Keratinocyte (primary cell): ENCODE data around the gene HAUS8. TPM values are rescaled to one million over a fixed set of nuclear protein-coding genes. Genes with fewer than 3 reads are reported as not detected.

Experiments used
- DNase-seq: peaks from one replicate; pipeline ENCODE4 v3.0.0-alpha.2; 2011; ENCODE audit warnings: low read depth, missing footprints, low spot score
- FAIRE-seq: peaks from 2 replicates; lab custom pipeline; 2011; peaks lifted over from hg19 to GRCh38; lab: Jason Lieb, UNC
- H2AFZ ChIP-seq: 2 replicates; pipeline ENCODE4 v1.6.0; 2012; ENCODE audit warnings: low read length, control low read depth, inconsistent platforms; ENCODE audit not compliant: control insufficient read depth
- H3K27ac ChIP-seq: 2 replicates; pipeline ENCODE4 v1.5.1; 2011; ENCODE audit warnings: low read length; ENCODE audit not compliant: control insufficient read depth, insufficient read depth
- H3K27me3 ChIP-seq: 3 replicates; pipeline ENCODE4 v1.6.0; 2011; ENCODE audit warnings: low read length; ENCODE audit not compliant: control insufficient read depth, insufficient read depth; ENCODE audit errors: extremely low read depth
- H3K36me3 ChIP-seq, 2 experiments: 2 replicates in 1 of 2; 3 replicates in 1 of 2; pipeline ENCODE4 v1.5.1; 2011; ENCODE audit warnings: low read length in 2 of 2, mild to moderate bottlenecking in 1 of 2; ENCODE audit not compliant: control insufficient read depth in 2 of 2, insufficient read depth in 2 of 2; ENCODE audit errors: extremely low read depth in 1 of 2
- H3K4me1 ChIP-seq: 3 replicates; pipeline ENCODE4 v1.5.1; 2011; ENCODE audit warnings: low read length; ENCODE audit not compliant: control insufficient read depth, insufficient read depth; ENCODE audit errors: extremely low read depth
- H3K4me2 ChIP-seq: 3 replicates; pipeline ENCODE4 v1.6.0; 2011; ENCODE audit warnings: low read depth, low read length; ENCODE audit not compliant: control insufficient read depth, insufficient read depth; ENCODE audit errors: extremely low read depth
- H3K4me3 ChIP-seq, 3 experiments: fragments of 200-600 bp in 1 of 3; sonication (generic) in 1 of 3; 2 replicates in 2 of 3; 3 replicates in 1 of 3; pipeline ENCODE4 v1.5.1; 2011 to 2016; ENCODE audit warnings: low read length in 3 of 3, mild to moderate bottlenecking in 3 of 3, control low read depth in 2 of 3, inconsistent platforms in 1 of 3, low read depth in 1 of 3, mixed read lengths in 1 of 3, mixed run types in 1 of 3, moderate library complexity in 1 of 3; ENCODE audit not compliant: control insufficient read depth in 2 of 3, insufficient read depth in 2 of 3; ENCODE audit errors: extremely low read depth in 1 of 3
- H3K79me2 ChIP-seq: 2 replicates; pipeline ENCODE4 v1.6.0; 2012; ENCODE audit warnings: low read length; ENCODE audit not compliant: control insufficient read depth, insufficient read depth
- H3K9ac ChIP-seq: 3 replicates; pipeline ENCODE4 v1.6.0; 2011; ENCODE audit warnings: low read length; ENCODE audit not compliant: control insufficient read depth, insufficient read depth; ENCODE audit errors: extremely low read depth
- H3K9me1 ChIP-seq: 3 replicates; pipeline ENCODE4 v1.6.0; 2011; ENCODE audit warnings: low read length; ENCODE audit not compliant: control insufficient read depth, insufficient read depth; ENCODE audit errors: extremely low read depth
- H3K9me3 ChIP-seq: 2 replicates; pipeline ENCODE4 v1.5.1; 2012; ENCODE audit warnings: low read depth, low read length; ENCODE audit not compliant: control insufficient read depth
- H4K20me1 ChIP-seq: 3 replicates; pipeline ENCODE4 v1.6.0; 2011; ENCODE audit warnings: low read length; ENCODE audit not compliant: control insufficient read depth, insufficient read depth; ENCODE audit errors: extremely low read depth
- CTCF ChIP-seq, 3 experiments: IDR thresholded peaks in 1 of 3; conservative IDR thresholded peaks in 1 of 3; optimal IDR thresholded peaks in 1 of 3; 2 replicates in 2 of 3; 3 replicates in 1 of 3; pipeline versions ENCODE3 to v1.5.1; 2011; ENCODE audit warnings: low read length in 3 of 3, mild to moderate bottlenecking in 3 of 3, moderate library complexity in 2 of 3, control low read depth in 1 of 3, inconsistent platforms in 1 of 3; ENCODE audit not compliant: insufficient read depth in 2 of 3; ENCODE audit errors: extremely low read depth in 1 of 3
- EZH2 ChIP-seq: IDR thresholded peaks from one replicate; pipeline ENCODE4 v1.6.1; 2012; ENCODE audit warnings: inconsistent platforms, mild to moderate bottlenecking, low read length, moderate library complexity
- dilution Hi-C: fragments of 300-500 bp; cut with MboI; formaldehyde crosslinking; loops from one replicate; pipeline ENCODE4 v1.7.0; 2020; ENCODE audit warnings: low sequenced_read_pairs; ENCODE audit not compliant: extremely low pct_ligation_motif_present
- polyA plus RNA-seq, 5 experiments: library from polyadenylated mRNA; depleted of rRNA in 3 of 5; stranded (reverse) in 3 of 5; stranded (forward) in 1 of 5; unstranded in 1 of 5; fragments of >200 nt; gene quantifications; 1 replicate in 1 of 5; 2 replicates in 3 of 5; 3 replicates in 1 of 5; pipeline versions ENCODE4 v1.2.1 to v1.2.3, GENCODE V29; 2011 to 2012; ENCODE audit warnings: missing spikeins in 2 of 5, low read depth in 1 of 5, low replicate concordance in 1 of 5

The HAUS8 gene
- polyA plus RNA-seq, 1 donor (not counting 4 experiments of a cell fraction or from before 2014, with no cell fraction given): 8.1 TPM

- no peaks in the 10 kb centered on the region for H3K9me1 ChIP-seq
- H3K79me2 ChIP-seq: no peaks in the 10 kb centered on the region
- H3K4me3 ChIP-seq: no peak overlapping the region
- no peak overlapping the region for H3K9ac ChIP-seq
- no peaks in the 10 kb centered on the region for H3K9me3 ChIP-seq
- no peak for FAIRE-seq
- dilution Hi-C loops: no loop called here
- H3K27ac ChIP-seq: no peak overlapping the region
- no peak for DNase-seq
- H3K4me2 ChIP-seq: no peak overlapping the region
- no peaks in the 10 kb centered on the region for H3K36me3 ChIP-seq
- H2AFZ ChIP-seq: no peak overlapping the region
- TF ChIP-seq CTCF (optimal IDR thresholded peaks at IDR 0.05 in 1 of 3, IDR thresholded peaks at IDR 0.05 in 1 of 3, conservative IDR thresholded peaks at IDR 0.05 in 1 of 3; ENCODE audit: extremely low read depth in 1 of 3, insufficient read depth in 2 of 3, low read length in 3 of 3) (no peak), EZH2 (no peak)
- H3K27me3 ChIP-seq: peaks cover 3% of the 10 kb centered on the region
- H3K4me1 ChIP-seq: no peaks in the 10 kb centered on the region
- H4K20me1 ChIP-seq: no peaks in the 10 kb centered on the region
Measured at GRCh38 chr19:17037184-17037583, 38.1 kb downstream of the HAUS8 start.

- TF ChIP-seq CTCF (optimal IDR thresholded peaks at IDR 0.05 in 1 of 3, IDR thresholded peaks at IDR 0.05 in 1 of 3, conservative IDR thresholded peaks at IDR 0.05 in 1 of 3; ENCODE audit: extremely low read depth in 1 of 3, insufficient read depth in 2 of 3, low read length in 3 of 3): no peak
- no peak for TF ChIP-seq EZH2
- no peaks in the 10 kb centered on the region for H3K9me3 ChIP-seq
- no peaks in the 10 kb centered on the region for H3K4me1 ChIP-seq
- H4K20me1 ChIP-seq: no peaks in the 10 kb centered on the region
- no peak for DNase-seq
- H3K4me3 ChIP-seq: no peak overlapping the region
- H2AFZ ChIP-seq: no peak overlapping the region
- H3K79me2 ChIP-seq: no peaks in the 10 kb centered on the region
- FAIRE-seq: no peak
- H3K9ac ChIP-seq: no peak overlapping the region
- H3K4me2 ChIP-seq: no peak overlapping the region
- dilution Hi-C loops: no loop called here
- no peak overlapping the region for H3K27ac ChIP-seq
- no peaks in the 10 kb centered on the region for H3K36me3 ChIP-seq
- H3K9me1 ChIP-seq: no peaks in the 10 kb centered on the region
- peaks cover 3% of the 10 kb centered on the region for H3K27me3 ChIP-seq
Measured at GRCh38 chr19:17036640-17037039, 38.6 kb downstream of the HAUS8 start.
